Activated CD8-positive, alpha-beta memory T cell treated with anti-CD3 and anti-CD28 coated beads, Interleukin-2, amount 50 U/mL, for 24 hours (primary cell): ENCODE data around the gene ITPRIPL2.

ENCODE experiments used
- DNase-seq: peaks from one replicate; pipeline ENCODE4 v3.0.0-alpha.2; 2020; ENCODE audit errors: extremely low read depth

ITPRIPL2 gene

DNA sequence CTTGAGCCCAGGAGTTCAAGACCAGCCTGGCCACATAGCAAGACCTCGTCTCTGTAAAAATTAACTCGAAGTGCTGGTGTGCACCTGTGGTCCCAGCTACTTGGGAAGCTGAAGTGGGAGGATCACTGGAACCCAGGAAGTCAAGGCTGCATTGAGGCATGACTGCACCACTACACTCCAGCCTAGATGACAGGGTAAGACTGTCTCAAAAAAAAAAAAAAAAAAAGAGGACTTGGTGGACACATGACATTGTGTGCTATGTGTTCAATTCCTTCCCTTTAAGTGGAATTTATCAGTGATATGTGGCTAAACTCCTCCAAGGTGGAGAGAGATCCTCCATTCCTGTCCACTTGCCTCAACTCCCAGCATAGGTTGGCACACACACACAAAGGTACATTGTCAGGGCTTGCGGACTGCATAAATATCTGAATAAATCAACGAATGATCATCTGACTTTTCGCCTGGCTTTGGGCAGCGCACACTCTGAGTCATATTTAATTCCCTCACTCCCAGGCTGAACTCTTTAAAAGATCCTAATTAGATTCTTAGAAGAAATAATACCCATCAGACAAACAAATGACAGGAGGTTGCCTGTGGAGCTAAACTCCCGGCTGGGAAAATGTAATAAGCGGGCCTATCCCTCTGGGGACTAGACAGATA, 29.3 kb downstream of the ITPRIPL2 start:
- no peak for DNase-seq

DNA sequence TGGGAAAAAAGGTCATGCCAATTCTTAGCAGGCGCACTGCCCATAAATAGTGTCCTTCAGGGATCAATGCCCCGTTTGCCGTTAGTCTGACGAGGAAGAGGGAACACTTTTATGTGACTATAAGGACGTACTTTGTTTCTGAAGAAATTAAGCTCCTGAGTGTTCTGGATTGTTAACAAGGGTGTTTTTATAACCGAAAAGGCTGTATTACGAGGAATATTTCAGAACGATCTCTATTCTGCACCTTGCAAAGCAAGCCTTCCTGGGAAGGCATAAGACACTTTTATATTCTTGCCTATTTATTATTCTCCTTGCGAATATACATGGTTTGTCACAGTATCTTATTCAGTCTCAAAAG, 29.8 kb downstream of the ITPRIPL2 start:
- DNase-seq: no peak

DNA sequence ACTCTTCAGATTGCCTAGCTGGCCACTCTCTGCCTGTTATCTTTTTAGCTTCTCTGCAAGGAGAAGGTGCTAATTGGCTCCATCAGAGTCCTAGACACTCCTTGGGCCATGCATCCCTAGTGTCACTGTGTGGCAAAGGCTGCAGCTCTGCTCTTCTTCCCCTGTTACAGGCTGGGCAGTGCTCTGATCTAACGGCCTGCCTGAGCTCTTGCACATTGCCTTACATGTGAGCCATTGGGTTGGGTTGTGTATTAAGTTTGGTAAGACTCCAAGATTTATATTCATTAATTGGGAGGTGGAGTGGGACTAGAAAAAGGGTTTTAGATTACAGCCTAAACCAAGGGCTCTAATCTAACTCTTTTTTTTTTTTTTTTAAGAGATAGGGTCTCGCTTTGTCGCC, 31.2 kb downstream of the ITPRIPL2 start:
- no peak for DNase-seq

DNA sequence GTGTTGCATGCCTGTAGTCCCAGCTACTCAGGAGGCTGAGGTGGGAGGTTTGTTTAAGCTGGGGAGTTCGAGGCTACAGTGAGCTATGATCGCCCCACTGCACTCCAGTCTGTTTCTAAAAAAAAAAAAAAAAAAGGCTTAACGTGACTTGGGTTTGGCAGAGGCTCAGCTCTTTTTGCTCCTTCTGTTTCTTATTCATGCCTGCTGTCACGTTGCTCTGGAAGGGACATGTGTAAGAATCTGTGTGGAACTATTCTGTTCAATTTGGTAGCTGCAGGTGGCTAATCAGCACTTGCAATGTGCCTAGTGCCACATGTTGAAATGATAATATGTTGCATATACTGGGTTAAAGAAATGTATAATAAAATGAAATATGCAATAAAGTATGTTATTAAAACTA, 33.4 kb downstream of the ITPRIPL2 start:
- DNase-seq: no peak

DNA sequence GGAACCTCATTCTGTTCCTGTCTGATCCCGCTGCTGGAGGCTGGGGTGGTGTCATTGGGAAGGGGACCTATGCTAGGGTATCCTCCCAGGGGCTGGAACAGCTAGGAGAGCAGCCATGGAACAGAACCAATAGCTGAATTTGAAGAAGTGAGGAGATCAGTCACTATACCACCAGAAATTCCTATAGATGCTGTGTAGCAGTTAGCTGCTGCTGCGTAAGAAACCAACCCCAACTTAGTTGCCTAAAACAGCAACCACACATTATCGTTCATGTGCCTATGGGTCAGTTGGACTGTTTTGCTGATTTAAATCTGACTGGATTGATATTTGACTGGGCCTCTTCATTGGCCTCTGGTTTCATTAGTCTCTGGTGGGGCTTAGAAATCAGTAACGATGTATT, 33.9 kb downstream of the ITPRIPL2 start:
- DNase-seq: no peak

DNA sequence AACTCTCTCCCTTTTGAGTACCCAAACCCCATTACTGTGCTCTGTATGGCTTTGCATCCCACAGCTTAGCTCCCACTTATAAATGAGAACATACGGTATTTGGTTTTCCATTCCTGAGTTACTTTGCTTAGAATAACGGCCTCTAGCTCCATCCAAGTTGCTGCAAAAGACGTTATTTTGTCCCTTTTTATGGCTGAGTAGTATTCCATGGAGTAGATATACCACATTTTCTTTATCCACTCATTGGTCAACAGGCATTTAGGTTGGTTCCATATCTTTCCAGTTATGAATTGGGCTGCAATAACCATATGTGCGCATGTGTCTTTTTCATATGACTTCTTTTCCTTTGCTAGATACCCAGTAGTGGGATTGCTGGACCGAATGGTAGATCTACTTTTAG, 34.4 kb downstream of the ITPRIPL2 start:
- no peak for DNase-seq

DNA sequence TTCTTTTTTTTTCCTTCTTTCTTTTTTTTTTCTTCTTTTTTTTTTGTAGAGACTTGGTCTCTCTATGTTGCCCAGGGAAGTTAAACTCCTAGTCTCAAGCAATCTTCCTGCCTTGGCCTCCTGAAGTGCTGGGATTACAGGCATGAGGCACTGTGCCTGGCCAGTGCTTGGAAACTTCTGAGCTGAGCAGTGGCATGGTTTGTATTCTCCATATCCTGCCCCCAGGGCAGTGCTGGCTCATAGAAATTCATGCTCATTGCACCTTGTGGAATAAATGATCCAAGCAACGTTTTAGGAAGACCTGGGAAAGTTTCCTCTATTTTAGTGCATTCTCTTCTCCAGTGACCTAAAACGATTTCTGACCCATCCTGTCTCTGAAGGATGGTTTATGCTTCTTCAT, 37.5 kb downstream of the ITPRIPL2 start:
- DNase-seq: no peak

DNA sequence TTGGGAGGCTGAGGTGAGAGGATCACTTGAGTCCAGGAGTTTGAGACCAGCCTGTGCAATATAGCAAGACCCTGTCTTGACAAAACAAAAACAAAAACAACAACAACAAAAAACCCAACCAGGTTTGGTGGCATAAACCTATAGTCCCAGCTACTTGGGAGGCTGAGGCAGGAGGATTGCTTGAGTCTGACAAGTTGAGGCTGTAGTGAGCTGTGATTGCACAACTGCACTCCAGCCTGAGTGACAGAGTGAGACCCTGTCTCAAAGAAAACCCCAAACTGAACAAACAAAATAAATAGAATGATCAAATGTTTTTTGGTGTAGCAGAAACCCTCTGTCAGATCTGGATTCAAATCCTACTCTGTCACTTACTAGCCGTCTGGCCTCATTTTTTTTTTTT, 38.3 kb downstream of the ITPRIPL2 start:
- DNase-seq: no peak

DNA sequence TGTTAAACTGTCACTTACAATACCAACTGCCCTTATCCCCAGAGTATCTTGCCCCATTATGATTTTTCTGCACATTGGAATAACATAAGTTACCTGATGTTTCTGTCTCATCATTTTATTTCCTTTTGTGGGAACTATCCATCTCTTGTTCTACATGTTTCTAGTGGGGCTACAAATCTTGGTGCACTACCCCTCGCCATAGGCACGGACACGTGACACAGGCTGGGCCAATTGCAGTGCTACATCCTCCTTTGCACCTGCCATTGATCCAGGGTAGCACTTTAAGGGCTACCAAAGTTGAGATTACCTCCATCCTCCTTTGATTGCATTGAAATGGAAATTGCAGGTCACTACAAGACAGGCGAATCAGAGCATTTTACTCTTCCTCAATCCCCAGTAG, 40.1 kb downstream of the ITPRIPL2 start:
- DNase-seq: no peak

DNA sequence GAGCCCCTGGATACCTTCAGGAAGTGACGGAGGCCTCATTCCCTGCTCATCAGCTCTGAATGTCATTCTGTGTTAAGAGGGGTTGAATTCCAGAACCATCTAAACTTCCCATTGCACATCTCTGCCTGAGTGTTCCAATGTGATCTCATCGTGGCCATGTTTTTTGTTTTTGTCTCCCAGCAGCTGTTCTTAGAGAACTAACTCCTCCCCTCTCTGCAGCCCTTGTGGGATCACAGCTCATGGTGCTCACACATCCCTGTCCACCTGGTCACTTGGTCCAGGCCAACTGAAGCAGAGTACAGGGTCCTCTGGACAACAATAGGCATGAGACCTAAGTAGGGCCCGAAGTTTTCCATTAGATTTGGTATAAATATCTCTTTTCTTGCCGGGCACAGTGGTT, 48.3 kb downstream of the ITPRIPL2 start:
- DNase-seq: no peak

DNA sequence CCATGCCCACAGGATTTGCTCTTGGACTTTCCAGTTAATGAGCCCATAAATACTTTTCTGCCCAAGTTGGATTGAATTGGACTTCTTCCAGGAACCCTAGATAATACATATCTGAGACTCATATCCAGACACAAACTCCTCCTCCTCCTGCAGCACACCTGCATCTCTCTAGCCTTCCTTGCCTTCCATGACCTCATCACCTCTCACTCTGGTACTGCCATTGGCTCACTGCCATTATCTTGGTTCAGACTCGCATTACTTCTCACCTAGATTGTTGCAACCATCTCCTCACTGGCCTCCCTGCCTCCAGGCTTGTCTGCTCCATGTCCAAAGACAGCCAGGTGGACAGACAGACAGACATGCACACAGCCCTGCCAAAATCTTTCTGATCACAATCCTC, 49.5 kb downstream of the ITPRIPL2 start:
- DNase-seq: no peak

DNA sequence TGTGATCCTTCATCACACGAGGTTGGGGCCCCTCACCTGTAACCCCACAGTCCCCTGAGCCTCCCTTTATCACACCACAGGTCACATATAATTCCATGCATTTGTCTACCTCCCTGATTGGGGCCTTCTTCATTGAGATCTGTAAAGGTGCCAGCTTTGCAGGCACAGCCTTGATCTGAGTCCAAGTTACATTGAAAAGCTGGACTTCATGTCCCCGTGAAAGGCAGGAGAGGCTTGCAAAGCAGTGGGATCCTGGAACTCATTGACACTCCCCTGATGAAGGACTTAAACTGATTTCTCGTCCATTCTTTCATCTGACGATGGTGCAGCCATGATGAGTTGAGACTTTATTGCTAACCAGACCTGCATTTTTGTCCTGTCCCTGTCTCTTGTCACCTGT, 50.5 kb downstream of the ITPRIPL2 start:
- DNase-seq: no peak

DNA sequence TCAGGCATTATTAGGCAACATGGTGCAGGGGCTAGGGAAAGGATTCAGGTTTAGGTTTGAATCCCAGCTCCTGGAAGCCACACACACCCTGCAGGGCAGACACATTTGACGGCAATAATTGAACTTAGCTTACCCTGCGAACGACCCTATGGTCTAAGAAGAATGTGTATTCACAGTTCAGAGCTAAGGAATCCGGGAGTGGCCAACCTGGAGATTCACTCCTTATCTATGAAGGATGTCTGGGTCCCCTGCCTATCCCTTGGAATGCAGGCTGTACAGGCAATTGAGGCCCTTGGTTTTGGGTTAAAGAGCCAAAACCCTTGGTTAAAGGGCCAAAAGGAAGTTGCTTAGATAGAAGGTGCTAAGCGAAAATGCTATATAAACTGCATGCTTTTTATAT, 51.3 kb downstream of the ITPRIPL2 start:
- DNase-seq: no peak

DNA sequence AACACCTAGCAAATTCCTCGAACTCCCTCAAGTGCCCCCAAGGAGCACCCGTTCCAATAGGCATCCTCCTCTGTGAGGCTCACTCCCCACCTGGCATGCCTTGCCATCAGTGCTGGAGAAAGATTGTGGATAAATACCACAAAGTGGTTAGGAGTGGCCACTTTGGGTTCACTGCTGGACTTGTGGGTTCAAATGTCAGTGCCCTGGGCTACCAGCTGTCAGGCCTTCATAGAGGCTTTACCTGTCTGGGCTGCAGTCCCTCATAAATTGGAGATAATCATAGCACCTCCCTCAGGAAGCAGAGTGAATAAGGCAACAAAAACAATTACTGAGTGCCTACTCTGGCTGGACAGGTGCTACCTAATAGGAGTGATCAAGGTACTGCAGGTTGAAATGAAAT, 52.7 kb downstream of the ITPRIPL2 start:
- DNase-seq: no peak

DNA sequence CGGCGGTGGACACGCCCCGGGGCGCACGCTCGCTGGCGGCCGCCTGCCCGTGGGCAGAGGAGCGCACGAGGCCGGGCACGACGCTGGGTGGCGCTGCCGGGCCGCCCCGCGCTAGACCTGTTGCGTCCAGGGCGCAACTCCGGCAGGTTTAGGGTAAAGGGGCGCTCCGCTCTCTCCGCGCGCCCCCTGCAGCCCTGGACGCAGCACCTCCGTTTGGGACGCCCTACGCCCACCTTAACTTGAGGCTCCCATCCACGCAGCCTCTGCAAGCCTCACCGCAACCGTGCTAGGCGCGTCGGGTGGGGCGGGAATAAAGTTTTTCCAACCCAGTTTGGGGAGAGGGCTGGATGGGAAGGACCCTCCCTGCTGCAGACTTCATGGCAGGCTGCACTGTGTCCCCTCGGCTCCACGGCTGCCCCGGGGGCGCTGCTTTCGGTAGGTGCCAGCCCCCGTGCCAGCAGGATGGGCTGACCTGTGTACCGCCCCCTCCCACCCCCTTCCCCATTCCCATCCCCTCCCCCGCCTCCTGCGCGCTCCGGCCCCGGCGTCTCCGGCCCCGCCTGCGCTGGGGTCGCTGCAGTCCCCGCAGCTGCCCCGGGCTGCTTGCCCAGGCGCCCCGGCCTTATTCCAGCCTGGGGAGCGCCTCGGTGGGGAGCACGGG, 54.1 kb downstream of the ITPRIPL2 start, which contains the start of gene SYT17:
SYT17 (plus strand) TSS at position 531 of the 661 bp plus-strand sequence. CDS start 407 bp downstream, outside the sequence.
- DNase-seq: no peak

DNA sequence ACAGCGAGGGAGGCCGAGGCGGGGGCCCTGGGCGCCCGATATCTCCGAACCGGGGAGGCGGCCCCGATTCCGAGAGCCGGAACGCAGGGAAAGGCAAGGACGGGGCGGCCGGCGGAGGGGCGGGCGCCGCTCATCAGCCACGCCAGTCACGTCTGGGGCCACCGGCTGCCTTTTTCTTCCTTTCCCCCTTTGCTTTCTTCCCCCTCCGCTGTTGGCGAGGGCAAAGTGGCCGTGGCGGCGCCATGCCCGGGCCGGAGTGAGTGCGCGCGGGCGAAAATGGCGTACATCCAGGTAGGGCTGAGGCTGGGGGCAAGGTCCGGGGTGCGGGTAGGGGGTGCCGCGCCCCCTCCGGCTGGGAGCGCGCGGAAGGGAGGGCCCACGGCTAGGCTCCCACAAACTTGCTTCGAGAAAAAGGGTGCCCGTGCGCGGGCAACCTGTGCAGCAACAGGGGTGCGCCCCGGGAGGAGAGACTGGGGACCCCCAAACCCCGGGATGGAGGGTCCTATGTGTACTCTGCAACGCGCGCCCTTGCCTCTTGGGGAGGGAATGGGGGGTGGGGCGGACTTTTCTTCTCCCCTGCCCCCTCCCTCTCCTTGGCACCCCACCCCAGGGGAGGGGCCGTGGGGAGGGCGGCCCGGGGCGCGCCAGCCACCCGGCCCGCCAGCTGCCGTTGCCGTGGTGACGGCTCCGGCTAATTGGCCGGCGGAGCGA, 54.8 kb downstream of the ITPRIPL2 start:
- DNase-seq: no peak

DNA sequence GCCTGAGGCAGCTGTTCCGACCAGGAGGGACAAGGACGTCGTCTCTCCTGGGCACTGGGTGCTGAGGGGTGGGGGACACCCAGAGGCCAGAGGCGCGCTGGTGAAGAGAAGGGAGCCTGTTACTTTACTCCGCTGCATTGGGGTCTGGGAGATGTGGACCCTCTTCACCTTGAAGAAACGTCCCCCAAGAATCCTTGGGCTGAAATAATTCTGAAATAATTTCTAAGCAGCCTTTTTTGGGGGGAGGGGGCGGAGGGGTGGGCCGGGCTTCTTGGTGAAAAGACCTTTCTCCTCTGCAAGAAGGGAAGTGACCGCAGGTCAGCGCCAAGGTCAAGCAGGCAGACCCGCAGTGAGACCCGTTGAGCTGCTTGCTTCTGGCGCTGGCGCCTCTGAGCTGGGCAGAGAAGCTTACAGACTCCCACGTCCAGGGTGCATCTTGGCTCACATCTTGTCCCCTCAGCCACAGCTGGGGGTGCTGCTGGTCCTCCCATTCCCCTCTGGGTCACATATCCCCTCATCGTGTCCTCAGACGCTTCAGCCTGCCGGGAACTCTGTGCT, 55.4 kb downstream of the ITPRIPL2 start:
- no peak for DNase-seq

DNA sequence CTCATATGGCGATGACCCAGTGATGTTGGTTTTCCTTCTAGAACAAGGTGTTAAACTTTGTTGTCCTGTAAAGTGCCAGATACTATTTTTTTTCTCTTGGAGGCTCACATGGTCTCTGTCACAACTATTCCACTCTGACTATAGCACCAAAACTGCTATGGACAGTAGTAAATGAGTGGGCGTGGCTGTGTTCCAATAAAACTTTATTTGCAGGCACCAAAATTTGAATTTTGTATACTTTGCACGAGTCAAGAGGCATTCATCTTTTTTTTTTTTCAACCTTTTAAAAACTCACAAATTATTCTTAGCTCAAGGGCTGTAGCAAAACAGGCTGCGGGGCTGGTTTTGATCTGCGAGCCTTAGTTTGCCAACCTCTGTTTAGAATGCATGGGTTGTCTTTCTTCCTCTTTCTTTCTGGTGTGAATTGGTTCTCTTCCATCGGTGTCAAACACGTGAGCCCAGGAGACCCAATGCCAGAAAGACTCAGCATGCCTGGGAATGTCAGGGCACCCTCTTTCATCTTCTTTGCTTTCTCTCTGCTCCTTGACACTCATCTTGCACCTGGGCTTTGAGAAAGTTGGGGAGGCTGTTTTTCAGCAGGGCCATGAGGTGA, 56.4 kb downstream of the ITPRIPL2 start:
- DNase-seq: no peak
